GM19240 (cell line): Measurements from ENCODE around the gene BATF3.
"Not testable (repeated sequence)": the region's sequence is repeated elsewhere in the genome, so short reads cannot be mapped to it uniquely, and the experiment has no call there.

ENCODE experiments used
- DNase-seq: peaks from one replicate; pipeline ENCODE4 v3.0.0; 2011; ENCODE audit warnings: low spot score; ENCODE audit not compliant: insufficient read length

The BATF3 gene

DNA sequence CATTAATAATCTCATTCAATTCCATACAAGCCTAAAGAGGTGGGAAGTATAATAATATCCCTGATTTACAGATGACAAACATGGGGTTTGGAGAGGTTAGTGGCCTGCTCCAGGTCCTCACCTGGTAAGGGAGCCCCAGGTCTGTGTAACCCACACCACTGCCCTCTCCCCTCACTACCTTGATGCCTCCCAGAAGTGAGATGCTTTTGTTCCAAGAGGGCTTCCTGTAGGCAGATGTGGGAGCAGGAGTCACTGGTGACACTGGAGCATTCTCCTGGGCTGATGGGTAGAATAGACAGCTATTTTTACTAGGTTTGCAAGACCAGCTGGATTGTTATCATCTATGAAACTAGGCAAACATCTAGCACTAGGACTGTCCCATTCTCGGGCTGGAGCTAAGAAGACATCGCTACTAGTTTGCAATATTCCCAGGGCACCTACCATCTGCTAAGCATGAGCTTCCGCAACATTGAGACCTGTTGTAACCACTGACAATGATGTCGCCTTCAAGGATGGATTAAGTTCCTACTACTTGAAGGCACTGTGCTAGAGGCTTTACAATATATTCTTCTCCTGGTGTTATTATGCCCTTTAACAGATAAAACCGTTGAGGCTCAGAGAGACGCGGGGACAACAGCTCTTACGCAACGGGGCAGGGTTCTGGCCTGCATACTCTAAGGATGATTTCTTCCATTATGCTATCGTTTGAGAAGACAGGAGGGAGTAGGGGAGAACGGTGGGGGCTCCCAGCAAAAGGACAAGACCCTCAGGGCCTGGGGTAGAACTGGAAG lies 35.0 kb downstream of the BATF3 start:
- DNase-seq: no peak

DNA sequence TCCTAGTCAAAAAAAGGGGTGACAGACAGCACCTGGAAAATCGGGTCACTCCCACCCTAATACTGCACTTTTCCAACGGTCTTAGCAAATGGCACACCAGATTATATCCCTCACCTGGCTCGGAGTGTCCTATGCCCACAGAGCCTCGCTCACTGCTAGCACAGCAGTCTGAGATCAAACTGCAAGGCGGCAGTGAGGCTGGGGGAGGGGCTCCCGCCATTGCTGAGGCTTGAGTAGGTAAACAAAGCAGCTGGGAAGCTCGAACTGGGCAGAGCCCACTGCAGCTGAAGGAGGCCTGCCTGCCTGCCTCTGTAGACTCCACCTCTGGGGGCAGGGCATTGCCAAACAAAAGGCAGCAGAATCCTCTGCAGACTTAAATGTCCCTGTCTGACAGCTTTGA lies 41.4 kb downstream of the BATF3 start:
- not testable (repeated sequence) for DNase-seq

DNA sequence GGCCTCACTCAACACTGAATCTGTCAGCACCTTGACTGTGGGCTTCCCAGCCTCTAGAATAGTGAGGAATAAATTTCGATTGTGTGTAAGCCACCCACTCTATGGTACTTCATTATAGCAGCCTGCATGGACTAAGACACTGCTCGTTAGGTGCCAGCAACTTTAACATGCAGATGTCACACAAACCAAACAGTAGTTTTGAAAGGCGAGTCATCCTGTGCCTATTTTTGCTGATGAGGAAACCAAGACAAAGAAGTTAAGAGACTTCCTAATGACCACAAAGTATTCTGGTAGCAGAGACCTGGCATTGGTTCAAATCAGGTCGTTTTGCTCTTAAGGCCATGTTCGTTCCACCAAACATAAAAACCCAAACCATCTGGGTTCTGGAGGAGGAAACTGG lies 42.9 kb downstream of the BATF3 start:
- no peak for DNase-seq

DNA sequence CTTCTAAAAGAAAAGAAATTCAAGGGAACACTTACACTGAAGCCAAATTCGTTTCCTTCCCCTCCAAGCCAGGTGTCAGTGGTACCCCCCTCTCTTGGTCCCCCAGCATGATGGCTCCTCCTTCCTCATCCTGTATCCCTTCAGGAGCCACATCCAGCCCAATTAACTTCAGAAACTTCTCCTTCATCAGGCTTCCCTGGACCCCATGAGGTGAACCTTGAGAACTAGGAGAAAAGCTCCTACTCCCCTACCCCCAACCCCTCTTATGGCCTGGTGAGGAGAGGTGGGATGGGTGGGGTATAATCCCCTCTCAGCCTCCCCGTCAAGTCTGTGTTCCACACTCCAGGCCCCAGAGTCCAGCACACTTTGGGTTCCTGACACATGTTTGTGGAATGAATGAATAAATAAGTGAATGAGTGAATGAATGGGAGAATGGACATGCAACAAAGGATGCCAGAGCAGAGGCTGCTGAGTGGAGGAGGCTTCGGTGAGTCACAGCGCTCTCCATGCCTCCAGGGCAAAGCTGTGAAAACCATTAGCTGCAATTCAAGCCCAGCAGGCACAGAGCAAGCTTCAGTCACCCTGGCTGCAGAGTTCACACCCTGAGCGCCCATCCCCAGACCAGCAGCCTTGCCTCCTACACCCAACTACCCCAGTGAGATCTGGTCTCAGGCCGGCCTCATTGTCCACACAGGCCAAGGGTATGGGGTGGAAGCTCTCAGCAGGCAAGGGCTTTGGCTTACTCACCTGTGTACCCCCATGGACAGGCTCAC lies 43.8 kb downstream of the BATF3 start:
- DNase-seq: no peak

DNA sequence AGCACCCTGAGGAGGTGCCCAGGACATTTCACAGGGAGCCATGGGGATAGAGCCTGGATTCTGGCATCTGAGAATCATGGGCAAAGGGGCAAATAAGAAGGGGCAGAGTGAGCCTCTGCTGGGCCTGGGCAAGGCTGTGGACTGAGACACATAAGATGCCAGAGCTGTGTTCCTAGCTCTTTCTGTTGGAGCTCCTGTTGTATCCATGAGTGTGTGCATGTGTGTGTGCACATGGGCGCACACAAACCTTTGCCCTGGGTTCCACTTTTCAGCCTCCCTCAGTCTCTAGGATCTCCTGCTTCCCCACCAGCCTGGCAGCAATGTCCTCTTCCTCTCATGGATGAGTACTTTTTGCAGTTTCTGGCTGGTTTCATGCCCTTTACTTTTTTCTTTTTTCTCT lies 47.0 kb downstream of the BATF3 start:
- DNase-seq: no peak

DNA sequence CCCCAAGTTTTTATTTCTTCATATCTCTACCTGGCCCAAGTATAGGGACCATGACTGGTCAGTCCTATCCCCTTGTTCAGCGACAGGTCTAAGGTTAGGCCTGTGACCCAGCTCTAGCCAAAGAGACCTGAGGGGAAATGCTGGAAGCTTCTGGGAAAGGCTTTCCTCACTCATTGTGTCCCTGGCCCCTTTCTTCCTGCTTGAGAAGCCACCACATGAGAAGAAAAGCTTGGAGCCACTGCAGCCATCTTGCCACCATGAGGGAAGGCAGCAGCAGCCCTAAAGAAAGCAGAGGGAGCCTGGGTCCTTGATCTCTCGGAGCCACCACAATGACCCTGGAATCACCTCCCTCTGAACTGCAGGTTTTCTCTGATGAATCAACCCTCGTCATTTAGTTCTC lies 47.7 kb downstream of the BATF3 start:
- no peak for DNase-seq

DNA sequence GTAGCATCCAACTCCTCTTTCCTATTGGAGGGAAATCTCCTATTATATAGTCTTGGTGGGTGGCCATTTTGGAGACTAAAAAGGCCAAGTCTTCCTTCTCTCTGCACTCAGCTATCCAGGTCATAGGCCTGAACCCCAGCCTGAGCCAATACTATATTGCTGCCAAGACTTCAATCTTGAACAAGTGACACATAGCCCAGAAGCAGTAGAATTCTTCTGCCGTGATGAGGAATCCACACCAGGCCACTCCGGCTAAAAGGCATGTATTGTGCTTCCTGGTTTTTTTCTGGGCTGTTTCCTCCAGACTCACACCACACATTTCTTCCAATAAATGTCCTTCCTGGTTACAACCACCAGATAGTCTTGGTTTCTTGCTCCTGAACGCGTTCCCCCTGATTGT lies 48.1 kb downstream of the BATF3 start:
- DNase-seq: no peak

DNA sequence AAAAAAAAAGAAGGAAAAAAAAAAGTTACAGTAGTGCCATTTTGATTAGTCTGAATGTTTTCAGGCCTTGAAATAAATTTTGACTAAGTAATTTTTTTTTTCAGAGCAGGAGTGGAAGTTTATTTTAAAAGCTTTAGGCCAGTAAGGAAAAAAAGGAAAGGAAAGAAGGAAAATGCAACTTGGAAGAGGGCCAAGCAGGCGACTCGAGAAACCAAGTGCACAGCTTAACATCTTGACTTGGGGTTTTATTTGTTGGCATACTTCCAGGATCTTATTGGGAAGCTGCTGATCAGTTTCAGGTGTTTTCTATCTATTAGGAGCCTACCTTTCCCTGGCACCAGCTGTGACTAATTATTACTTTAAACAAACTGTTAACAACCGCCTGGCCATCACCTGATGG lies 49.4 kb downstream of the BATF3 start:
- no peak for DNase-seq

DNA sequence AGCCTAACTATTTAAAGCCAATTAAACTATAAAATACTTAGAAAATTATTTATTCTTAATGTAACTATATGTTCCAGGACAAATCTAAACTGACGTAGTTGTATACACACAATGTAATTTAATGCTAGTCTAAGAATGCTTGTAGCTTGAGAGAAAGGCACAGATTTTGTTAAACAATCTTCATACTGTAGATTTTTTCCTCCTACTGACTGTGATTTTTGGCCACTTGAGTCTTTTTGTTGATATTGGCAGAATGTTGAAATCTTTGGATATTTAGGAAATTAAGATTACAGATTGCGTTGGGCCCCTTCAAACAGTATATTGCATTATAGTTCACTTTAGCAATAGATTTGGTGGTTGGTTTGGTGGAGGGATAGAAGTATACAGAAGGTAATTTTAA lies 50.6 kb downstream of the BATF3 start:
- no peak for DNase-seq

DNA sequence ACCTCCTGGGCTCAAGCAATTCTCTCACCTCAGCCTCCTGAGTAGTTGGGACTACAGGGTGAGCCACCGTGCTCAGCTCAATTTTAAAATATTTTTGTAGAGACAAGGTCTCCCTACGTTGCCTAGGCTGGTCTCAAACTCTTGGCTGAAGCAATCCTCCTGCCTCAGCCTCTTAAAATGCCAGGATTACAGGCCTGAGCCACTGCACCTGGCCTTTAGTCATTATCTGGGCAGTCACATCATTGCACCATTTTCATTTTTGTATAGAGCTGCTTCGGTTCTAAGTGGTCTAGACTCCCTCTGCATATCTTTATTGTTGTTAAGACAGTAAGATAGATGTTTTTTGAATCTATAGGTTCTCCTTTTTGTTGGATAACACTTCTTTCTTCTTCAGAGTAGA lies 51.2 kb downstream of the BATF3 start:
- no peak for DNase-seq

DNA sequence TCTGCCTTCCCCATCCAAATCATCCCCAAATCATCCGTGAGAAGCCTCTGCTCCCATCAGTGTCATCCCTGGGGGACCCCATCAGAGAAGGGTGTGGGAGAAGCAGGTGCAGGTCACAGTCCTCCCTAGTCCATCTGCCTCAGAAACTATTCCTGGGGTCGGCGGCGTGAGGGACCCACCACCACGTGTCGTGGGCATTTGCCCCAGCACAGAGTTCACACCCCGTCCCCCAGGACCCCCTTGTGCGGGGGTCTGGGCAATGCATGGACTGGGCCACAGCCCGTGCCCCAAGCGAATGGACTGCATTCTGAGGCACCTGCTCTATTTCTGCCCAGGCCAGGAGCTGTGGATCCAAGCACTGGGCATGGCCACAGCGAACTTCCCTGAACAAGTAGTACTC lies 52.6 kb downstream of the BATF3 start:
- DNase-seq: no peak

DNA sequence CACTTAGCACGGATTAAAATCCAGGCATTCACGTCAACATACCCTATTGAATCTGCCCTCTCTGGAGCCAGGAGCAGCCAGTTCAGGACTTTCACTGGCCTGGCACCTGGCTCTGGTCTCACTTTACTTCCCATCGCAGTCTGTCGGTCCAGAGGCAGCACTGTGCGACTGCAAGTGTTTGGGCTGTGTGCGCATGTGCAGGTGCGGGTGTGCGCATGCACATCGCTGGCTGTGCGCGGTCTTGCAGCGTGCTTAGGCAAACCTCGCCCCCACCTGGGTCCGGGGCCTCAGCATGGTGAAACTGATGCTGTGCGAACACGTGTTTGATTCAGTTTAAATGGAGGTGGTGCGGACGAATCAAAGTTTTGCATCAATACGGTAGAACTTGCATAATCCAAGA lies 53.1 kb downstream of the BATF3 start:
- no peak for DNase-seq

DNA sequence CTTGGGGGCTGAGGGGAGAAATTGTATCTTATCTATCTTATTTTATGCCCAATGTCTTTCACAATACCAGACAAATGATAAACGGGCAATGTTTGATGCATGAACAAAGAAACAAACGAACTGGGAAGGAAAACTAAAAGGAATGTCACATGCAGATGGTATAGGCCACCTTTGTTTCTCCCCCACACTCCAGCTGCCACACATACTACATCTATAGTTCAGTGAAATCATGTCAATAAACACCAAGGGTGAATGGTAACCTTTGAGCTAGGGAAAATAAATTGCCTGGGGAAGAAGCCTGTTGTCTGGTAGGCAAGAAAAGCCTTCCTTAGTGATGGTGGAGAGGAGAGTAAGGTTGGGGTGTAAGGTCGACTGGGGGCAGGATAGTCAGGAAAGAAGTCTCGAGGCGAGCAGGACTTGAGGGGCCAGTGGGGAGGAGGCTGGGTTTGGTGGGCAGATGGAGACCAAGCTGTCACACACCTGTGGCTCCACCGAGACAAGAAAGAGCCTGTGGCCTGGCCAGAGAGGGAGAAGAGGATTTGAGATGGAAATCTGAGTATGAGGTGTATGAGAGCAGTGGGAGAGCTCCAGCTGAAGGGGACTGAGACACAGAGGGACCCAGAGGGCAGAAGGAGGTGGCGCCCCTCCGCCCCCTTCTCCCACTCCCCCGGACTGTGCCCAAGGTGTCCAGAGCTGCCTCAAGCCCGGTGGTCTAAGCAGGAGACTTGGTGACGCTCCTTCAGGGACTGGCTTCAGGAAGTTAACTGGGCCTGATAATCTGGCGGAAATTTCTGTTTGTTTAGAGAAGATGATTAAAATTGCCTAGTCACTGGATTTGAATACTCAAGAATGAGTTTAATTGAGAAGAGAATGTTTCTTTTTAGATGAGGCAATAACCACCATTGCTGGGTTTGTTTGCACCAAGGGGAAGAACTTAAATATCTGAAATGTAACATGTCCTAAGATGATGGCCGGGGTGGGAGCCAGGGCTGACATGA lies 53.8 kb downstream of the BATF3 start:
- DNase-seq: no peak

DNA sequence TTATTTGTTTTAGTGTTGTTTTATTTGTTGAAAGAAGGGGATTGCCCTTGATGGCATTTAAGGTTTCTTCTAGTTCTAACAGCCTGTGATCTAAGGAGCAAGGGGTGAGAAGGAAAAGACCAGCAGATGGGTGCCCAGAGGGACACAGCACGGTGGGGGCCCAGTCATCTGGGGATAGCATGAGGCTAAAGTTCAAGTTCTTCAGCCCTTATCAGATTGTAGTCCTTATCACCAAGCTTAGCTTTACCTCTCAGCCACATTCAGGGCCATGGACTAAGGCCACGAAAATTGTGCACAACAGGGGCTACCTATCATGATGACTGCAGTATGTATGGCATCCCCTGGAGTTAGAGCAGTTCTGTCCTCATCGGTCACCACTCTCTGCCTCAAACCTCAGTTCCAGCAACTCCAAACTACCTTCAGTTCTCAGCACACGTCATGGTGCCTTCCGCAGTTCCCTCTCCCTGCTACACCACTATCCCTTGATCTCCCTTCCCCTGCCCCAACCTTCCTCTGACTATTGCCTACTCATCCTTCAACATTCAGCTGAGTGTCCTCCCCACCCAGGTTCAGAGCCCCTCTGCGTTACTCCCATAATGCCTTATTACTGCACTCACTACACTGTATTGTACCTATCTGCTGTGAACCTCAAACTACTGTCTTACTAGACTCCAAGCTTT lies 54.6 kb downstream of the BATF3 start:
- DNase-seq: no peak

DNA sequence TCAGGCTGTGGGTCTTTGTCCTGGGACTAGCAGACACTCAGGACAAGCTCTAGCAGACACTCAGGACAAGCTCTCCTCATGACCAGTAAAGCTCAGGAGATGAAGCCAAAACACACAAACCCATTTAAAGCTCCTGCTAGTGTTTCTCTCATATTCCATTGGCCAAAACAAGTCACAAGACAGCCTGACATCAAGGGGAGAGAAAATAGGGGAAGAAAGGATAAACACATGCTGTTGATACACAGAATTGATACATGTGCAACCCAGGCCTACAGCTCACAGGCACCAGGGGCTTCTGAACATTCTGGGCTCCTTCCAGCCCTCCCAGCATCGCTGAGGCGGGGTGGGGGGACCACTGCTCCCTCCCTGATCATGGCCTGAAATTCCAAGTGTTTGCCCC lies 55.8 kb downstream of the BATF3 start:
- DNase-seq: no peak

DNA sequence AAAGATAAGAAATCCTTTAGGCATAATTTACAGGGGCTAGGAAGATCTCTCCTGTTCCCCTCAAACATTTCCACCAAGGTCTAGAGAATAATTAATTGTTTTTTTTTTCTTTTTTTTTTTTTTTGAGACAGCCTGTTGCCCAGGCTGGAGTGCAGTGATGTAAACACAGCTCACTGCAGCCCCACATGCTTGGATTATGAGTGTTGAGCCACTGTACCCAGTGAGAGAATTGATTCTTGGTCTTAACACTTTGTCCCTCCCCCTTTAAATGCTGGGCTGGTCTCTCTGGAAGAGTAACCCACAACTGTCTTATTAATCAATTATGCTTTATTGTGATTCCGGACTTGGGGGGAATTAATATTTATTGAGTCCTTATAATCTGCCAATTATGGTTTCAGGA lies 57.7 kb downstream of the BATF3 start:
- no peak for DNase-seq

DNA sequence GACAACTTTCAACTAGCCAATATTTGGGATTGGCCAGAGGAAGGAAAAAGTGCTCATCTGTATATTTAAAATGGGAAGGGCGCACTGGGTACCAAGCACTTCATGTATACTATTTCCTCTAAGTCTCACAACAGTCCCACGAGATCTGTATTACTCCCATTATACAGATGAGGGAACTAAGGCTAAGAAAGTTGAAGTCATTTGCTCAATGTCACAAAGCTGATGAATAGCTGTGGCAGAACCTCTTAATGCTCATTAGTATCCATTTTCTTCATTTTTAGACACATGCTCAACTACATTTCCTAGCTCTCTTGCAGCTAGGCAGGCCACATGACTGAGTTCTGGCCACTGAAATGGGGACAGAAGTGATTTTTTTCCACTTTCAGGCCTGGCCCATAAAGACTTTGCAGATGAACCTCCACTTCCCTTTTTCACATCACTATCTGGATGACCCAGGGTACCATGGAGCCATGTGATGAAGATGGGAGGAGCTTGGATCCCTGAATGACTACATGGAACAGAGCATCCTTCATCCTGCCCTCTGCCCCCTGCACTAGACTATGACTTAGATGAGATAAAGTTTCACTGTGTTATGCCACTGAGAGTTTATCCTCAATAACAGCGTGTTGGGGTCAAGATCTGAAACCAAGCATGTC lies 59.3 kb downstream of the BATF3 start:
- DNase-seq: no peak

DNA sequence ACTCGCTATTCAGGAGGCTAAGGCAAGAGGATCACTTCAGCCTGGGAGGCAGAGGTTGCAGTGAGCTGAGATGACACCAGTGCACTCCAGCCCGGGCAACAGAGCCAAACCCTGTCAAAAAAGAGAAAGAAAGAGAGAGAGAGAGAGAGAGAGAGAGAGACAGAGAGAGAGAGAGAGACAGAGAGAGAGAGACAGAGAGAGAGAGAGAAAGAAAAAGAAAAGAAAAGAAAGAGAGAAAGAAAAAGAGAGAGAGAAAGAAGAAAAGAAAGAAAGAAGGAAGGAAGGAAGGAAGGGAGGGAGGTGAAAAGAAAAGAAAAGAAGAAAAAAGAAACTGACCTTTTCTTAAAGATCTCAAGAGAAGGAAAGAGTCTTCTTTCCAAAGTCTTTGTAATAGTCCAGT lies 60.1 kb downstream of the BATF3 start:
- DNase-seq: not testable (repeated sequence)

DNA sequence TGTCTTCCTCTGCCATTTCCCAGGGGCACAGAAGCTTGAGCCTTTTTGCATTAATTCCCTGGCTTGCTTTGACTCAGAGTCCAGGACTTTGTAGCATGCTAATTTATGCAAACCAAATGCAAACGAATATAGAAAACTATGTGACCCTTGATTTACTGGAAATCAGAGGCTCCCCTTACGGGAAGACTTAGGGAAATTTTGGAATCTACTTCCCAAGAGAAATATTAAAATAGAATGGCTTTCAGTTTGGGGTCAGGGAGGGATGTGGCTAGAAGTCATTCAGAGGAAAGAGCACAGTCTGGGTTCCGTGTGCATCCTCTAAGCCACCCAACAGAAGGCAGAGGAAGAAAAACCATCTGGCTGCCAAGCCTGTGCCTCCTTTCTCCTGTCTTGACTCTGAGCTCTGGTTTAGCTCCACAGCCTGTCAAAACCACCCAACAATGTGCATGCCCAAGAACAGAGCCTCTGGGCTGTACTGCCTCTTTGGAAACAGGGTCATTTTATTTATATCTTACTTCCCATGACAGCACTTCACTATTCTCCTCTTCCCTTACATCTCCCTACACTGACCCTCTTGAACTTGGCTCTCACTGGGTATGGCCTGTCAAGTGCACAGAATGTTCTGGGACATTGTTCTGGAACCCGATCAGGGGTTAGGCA lies 61.0 kb downstream of the BATF3 start:
- no peak for DNase-seq

DNA sequence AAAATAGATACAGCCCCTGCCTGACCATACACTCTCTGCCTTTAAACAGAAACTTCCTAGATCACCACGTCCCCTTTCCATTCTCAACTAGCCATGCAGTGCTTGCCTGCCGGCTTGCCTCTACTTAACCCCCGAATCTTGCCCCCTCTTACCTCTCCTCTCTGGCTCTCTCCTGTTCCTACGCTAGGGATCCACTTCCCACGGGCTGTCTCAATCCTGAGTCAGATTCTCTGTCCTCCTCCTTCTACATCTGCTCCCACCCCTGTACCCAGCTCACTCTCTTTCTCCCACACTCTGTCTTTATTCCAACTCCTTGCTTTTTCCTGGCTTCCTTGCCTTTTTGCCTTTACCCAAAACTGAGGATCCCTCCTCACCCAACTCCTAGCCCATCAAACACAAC lies 61.7 kb downstream of the BATF3 start:
- no peak for DNase-seq
